HUES6 (cell line): ENCODE measurements around the gene XRCC3.

Source experiments
- H3K27ac ChIP-seq: 2 replicates; pipeline ENCODE4 v1.7.0; 2013; ENCODE audit warnings: low read depth, mild to moderate bottlenecking, low read length, inconsistent platforms
- H3K27me3 ChIP-seq: 2 replicates; pipeline ENCODE4 v1.6.1; 2013; ENCODE audit warnings: low read length; ENCODE audit not compliant: control insufficient read depth, insufficient read depth
- H3K36me3 ChIP-seq: 2 replicates; pipeline ENCODE4 v1.6.1; 2013; ENCODE audit warnings: low read length; ENCODE audit not compliant: control insufficient read depth, insufficient read depth
- H3K4me1 ChIP-seq: 2 replicates; pipeline ENCODE4 v1.6.1; 2013; ENCODE audit warnings: low read length; ENCODE audit not compliant: control insufficient read depth, insufficient read depth
- H3K4me3 ChIP-seq: 2 replicates; pipeline ENCODE4 v1.5.1; 2013; ENCODE audit warnings: low read depth, low read length
- H3K9ac ChIP-seq: one replicate; pipeline ENCODE4 v1.6.1; 2013; ENCODE audit warnings: mild to moderate bottlenecking, low read length
- H3K9me3 ChIP-seq: 2 replicates; pipeline ENCODE4 v1.6.1; 2013; ENCODE audit warnings: low read depth, low read length; ENCODE audit not compliant: control insufficient read depth, insufficient read depth

Gene XRCC3

GRCh38 chr14:103746701-103747100 lies 31.4 kb upstream of the XRCC3 start:
- no peak overlapping the region for H3K4me3 ChIP-seq
- no peak overlapping the region for H3K9ac ChIP-seq
- no peaks in the 10 kb centered on the region; the same call in 1 of the 2 replicates for H3K36me3 ChIP-seq
- no peak overlapping the region for H3K27ac ChIP-seq
- H3K4me1 ChIP-seq, result no peaks in the 10 kb centered on the region
- no peaks in the 10 kb centered on the region for H3K9me3 ChIP-seq
- H3K27me3 ChIP-seq, result no peaks in the 10 kb centered on the region

DNA sequence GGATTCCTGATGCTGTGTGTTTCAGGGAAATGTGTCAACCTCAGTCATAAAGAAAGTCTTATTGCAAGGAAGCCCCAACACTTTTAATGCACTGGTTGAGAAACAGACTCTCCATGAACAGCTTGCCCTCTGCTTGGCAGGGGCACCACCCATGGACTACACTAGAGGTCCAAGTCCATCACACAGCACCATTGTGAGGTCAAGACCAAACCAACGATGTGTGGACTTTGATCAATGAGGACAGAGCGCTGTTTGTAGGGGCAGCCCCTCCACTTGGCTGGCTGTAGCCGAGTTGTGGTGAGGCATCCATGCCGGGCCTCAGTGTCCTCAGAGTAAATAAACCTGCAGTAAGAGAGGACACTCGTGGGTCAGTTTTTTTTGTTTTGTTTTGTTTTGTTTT lies 30.2 kb upstream of the XRCC3 start:
- Histone ChIP-seq H3K4me1 (peaks cover 3% of the 10 kb centered on the region; the same call in 1 of the 2 replicates), H3K36me3 (peaks cover 3% of the 10 kb centered on the region; the same call in 1 of the 2 replicates), H3K9ac (no peak overlapping the region)

GRCh38 chr14:103744621-103745395 lies 29.6 kb upstream of the XRCC3 start:
- H3K4me3 ChIP-seq, result no peak overlapping the region
- H3K36me3 ChIP-seq, result peaks cover 3% of the 10 kb centered on the region; the same call in 1 of the 2 replicates
- H3K4me1 ChIP-seq, result peaks cover 3% of the 10 kb centered on the region; the same call in 1 of the 2 replicates
- H3K27ac ChIP-seq, result no peak overlapping the region
- H3K9ac ChIP-seq, result no peak overlapping the region
- H3K9me3 ChIP-seq, result no peaks in the 10 kb centered on the region
- no peaks in the 10 kb centered on the region for H3K27me3 ChIP-seq

More for the DNA sequence above, 30.2 kb upstream of the XRCC3 start:
- Histone ChIP-seq H3K4me3 (no peak overlapping the region), H3K27me3 (no peaks in the 10 kb centered on the region), H3K27ac (no peak overlapping the region), H3K9me3 (no peaks in the 10 kb centered on the region)

- Histone ChIP-seq H3K27me3 (no peaks in the 10 kb centered on the region), H3K36me3 (peaks cover 3% of the 10 kb centered on the region; the same call in 1 of the 2 replicates), H3K9ac (no peak overlapping the region), H3K4me1 (peaks cover 3% of the 10 kb centered on the region; the same call in 1 of the 2 replicates), H3K4me3 (no peak overlapping the region), H3K9me3 (no peaks in the 10 kb centered on the region), H3K27ac (no peak overlapping the region)
Observed at GRCh38 chr14:103743691-103744090, 28.4 kb upstream of the XRCC3 start.

DNA sequence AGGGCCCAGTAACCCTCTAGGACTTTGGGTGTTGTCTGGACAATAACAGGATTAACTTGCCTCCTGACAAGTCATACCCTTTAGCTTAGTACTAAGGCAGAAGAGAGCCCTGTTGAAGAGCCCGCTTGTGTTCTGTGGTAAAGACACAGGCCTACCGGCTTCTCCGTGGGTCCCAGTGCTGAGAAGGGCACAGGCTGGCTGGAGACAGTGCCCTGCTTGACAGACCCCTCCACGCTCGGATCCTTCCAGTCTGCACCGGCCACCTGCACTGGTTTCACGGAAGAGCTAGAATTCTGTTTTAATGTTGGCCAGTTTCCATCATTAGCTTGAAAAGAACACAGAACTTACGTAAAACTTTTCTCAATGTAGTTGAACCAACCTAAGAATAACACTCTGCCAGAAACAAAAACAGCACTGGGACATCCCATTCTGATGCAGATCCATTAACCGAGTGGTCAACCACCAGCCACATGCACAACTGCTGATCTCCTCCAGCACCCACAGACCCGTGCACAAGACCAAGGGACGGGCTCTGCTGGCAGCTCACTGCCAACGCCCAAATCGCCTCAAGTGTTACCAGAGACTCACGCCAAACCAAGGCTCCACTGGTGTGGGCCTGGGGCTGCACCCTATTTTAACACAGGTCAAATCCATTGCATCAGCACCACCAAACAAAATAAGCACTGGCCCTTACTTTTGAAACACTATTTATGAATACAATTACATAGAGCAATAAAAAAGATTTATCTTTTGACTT lies 27.4 kb upstream of the XRCC3 start:
- H3K4me1 ChIP-seq, result peaks cover 3% of the 10 kb centered on the region; the same call in 1 of the 2 replicates

DNA sequence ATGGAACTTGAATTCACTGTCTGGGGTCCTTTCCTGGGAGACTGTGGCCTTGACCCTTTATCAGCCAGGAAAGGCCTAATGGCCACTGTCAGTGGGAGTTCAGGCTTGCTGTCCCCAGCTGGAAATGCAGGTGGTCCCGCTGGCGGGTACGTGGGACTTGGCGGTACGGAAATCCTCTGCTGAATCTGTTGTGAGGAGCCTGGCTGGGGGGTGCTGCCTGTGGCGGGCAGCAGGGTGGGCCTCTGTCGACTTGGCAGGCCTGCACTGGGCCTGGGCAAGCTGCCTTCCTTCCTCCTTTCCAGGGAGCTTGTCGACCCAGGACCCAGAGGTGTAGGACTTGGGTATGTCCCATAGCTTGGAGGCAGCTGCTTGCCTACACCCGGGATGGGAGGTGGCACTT lies 26.6 kb upstream of the XRCC3 start:
- H3K9ac ChIP-seq, result no peak overlapping the region
- no peak overlapping the region for H3K27ac ChIP-seq
- peaks cover 6% of the 10 kb centered on the region for H3K36me3 ChIP-seq
- H3K4me1 ChIP-seq, result peaks cover 3% of the 10 kb centered on the region; the same call in 1 of the 2 replicates
- H3K27me3 ChIP-seq, result no peaks in the 10 kb centered on the region
- H3K9me3 ChIP-seq, result no peaks in the 10 kb centered on the region
- H3K4me3 ChIP-seq, result no peak overlapping the region

More for the DNA sequence above, 27.4 kb upstream of the XRCC3 start:
- Histone ChIP-seq H3K9me3 (no peaks in the 10 kb centered on the region), H3K27me3 (no peaks in the 10 kb centered on the region), H3K36me3 (peaks cover 3% of the 10 kb centered on the region), H3K4me3 (no peak overlapping the region), H3K9ac (no peak overlapping the region), H3K27ac (no peak overlapping the region)

DNA sequence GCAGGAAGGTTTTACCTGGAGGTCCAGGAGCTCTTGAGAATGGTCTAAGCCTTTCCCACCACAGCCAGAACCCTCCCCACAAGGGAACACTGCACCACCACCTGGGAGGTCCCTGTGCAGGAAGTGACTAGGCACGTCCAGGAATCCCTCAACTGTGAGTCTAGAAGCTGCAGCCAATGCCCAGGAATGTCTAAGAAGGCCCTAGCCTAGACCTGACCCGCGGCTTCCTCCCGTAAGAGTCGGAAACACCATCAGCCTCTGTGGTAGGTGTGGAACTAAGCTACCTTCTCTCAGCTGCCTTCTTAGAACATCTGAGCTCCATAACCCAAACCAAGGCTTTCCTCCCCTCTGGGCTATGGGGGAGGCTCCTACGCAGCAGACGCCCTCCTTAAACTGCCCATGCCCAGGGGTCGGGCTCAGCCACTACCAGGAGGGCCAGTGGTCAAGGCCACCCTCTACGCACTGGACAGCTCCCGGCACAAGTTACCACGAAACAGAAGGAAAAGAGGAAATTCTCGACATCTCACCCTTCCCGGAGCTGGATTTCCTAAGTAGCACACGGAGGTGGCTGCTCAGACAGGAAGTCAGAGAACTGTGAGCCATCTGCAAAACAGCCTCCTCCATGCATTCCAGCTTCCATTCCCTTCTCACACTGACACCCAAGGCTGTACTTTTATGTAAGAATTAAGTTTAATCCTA lies 25.9 kb upstream of the XRCC3 start:
- H3K4me1 ChIP-seq, result peaks cover 3% of the 10 kb centered on the region; the same call in 1 of the 2 replicates
- peaks cover 6% of the 10 kb centered on the region for H3K36me3 ChIP-seq
- H3K27me3 ChIP-seq, result no peaks in the 10 kb centered on the region
- no peak overlapping the region for H3K27ac ChIP-seq
- no peak overlapping the region for H3K9ac ChIP-seq
- no peaks in the 10 kb centered on the region for H3K9me3 ChIP-seq
- H3K4me3 ChIP-seq, result no peak overlapping the region

- no peak overlapping the region for H3K27ac ChIP-seq
- H3K9ac ChIP-seq, result no peak overlapping the region
- H3K4me1 ChIP-seq, result peaks cover 3% of the 10 kb centered on the region; the same call in 1 of the 2 replicates
- H3K9me3 ChIP-seq, result no peaks in the 10 kb centered on the region
- peaks cover 10% of the 10 kb centered on the region for H3K36me3 ChIP-seq
- H3K27me3 ChIP-seq, result no peaks in the 10 kb centered on the region
- H3K4me3 ChIP-seq, result no peak overlapping the region
Observed at GRCh38 chr14:103739793-103740501, 24.7 kb upstream of the XRCC3 start.

GRCh38 chr14:103739466-103739792 lies 24.2 kb upstream of the XRCC3 start:
- no peaks in the 10 kb centered on the region for H3K27me3 ChIP-seq
- H3K9me3 ChIP-seq, result no peaks in the 10 kb centered on the region
- H3K36me3 ChIP-seq, result peaks cover 14% of the 10 kb centered on the region

GRCh38 chr14:103738701-103739451 lies 23.6 kb upstream of the XRCC3 start:
- H3K27ac ChIP-seq, result no peak overlapping the region
- H3K9me3 ChIP-seq, result no peaks in the 10 kb centered on the region
- H3K9ac ChIP-seq, result no peak overlapping the region
- H3K4me1 ChIP-seq, result peaks cover 3% of the 10 kb centered on the region; the same call in 1 of the 2 replicates
- H3K27me3 ChIP-seq, result no peaks in the 10 kb centered on the region
- peaks cover 15% of the 10 kb centered on the region for H3K36me3 ChIP-seq
- no peak overlapping the region for H3K4me3 ChIP-seq

More at GRCh38 chr14:103739466-103739792, 24.2 kb upstream of the XRCC3 start:
- no peak overlapping the region for H3K27ac ChIP-seq
- peaks cover 3% of the 10 kb centered on the region; the same call in 1 of the 2 replicates for H3K4me1 ChIP-seq
- H3K4me3 ChIP-seq, result no peak overlapping the region
- no peak overlapping the region for H3K9ac ChIP-seq
